ENCODE results near the gene GPR183.

The GPR183 gene

DNA sequence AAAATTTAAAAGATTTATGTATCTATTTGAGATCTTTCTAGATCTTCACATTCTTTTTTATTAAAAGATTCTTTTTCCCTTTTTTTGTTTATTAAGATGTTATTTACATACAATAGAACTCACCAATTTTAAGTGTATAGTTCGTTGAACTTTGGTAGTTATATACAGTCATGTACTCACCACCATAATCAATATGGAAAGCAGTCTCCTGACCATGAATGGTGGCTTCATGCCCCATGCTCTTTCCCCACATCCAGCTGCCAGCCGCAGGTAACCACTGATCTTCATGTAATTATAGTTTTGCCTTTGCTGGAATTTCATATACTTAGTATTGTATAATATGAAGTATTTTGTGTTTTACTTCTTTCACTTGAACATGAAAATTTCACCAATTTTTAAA is 20.6 kb upstream of the GPR183 start:
- TF ChIP-seq ARNT (IDR thresholded peaks at IDR 0.05), result no peak
- TF ChIP-seq SUZ12 (IDR thresholded peaks at IDR 0.05), result no peak
- POLR2A ChIA-PET, result no interaction called here
- no peak for DNase-seq (ENCODE audit: extremely low spot score)
- CTCF ChIA-PET, result no interaction called here

DNA sequence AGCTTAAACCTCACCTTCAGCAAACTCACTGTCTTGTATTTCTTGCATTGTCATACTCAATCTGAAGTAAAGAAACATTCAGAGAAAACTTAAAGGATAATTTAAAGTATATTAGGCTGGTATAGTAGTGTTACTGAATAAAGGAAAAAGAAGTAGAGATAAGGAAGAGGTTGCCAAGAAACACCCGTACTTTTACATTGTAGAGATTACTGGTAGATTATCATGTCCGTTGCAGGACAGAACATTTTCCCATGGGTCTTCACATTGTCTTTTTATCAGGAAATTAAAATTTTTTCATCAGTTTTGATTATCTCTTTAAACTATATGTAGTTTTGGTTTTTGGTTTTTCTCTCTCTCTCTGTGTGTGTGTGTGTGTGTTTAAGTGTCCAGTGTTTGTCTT is 19.9 kb upstream of the GPR183 start:
- TF ChIP-seq CTBP1 (IDR thresholded peaks at IDR 0.05; ENCODE audit: borderline replicate concordance) (no peak), TARDBP (IDR thresholded peaks at IDR 0.05) (no peak), LEF1 (IDR thresholded peaks at IDR 0.05; ENCODE audit: borderline replicate concordance) (no peak), HDGF (IDR thresholded peaks at IDR 0.05; ENCODE audit: borderline replicate concordance) (no peak), FOXK2 (IDR thresholded peaks at IDR 0.05) (no peak), ARNT (IDR thresholded peaks at IDR 0.05) (no peak), L3MBTL2 (conservative IDR thresholded peaks at IDR 0.05) (no peak), ELF4 (IDR thresholded peaks at IDR 0.05) (no peak), NFRKB (IDR thresholded peaks at IDR 0.05) (no peak), SUZ12 (IDR thresholded peaks at IDR 0.05) (no peak), ZNF384 (IDR thresholded peaks at IDR 0.05) (no peak), FOXM1 (IDR thresholded peaks at IDR 0.05; ENCODE audit: borderline replicate concordance) (no peak), BHLHE40 (IDR thresholded peaks at IDR 0.05; ENCODE audit: borderline replicate concordance) (no peak), SP1 (IDR thresholded peaks at IDR 0.05) (no peak)
- TF ChIP-seq, protein P1, sequence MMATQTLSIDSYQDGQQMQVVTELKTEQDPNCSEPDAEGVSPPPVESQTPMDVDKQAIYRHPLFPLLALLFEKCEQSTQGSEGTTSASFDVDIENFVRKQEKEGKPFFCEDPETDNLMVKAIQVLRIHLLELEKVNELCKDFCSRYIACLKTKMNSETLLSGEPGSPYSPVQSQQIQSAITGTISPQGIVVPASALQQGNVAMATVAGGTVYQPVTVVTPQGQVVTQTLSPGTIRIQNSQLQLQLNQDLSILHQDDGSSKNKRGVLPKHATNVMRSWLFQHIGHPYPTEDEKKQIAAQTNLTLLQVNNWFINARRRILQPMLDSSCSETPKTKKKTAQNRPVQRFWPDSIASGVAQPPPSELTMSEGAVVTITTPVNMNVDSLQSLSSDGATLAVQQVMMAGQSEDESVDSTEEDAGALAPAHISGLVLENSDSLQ (IDR thresholded peaks at IDR 0.05), result no peak
- CTCF ChIA-PET, result no interaction called here
- no peak for DNase-seq (ENCODE audit: extremely low spot score)
- POLR2A ChIA-PET, result no interaction called here

DNA sequence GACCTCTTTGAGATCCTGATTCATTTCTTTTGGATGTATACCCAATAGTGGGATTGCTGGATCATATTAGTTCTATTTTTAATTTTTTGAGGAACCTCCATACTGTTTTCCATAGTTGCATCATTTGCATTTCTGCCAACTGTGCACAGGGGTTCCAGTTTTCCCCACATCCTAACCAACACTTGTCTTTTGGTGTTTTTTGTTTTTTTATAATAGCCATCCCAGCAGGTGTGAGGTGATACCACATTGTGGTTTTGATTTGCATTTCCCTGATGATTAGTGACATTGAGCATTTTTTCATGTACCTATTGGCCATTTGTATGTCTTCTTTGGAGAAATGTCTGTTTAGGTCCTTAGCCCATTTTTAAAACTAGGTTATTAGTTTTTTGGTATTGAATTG is 18.8 kb upstream of the GPR183 start:
- CTCF ChIA-PET, result no interaction called here
- no peak for TF ChIP-seq CTBP1 (IDR thresholded peaks at IDR 0.05; ENCODE audit: borderline replicate concordance)
- no peak for TF ChIP-seq ELF4 (IDR thresholded peaks at IDR 0.05)
- TF ChIP-seq NFRKB (IDR thresholded peaks at IDR 0.05), result no peak
- no peak for TF ChIP-seq HDGF (IDR thresholded peaks at IDR 0.05; ENCODE audit: borderline replicate concordance)
- TF ChIP-seq FOXM1 (IDR thresholded peaks at IDR 0.05; ENCODE audit: borderline replicate concordance), result no peak
- no peak for TF ChIP-seq ARNT (IDR thresholded peaks at IDR 0.05)
- no peak for TF ChIP-seq L3MBTL2 (conservative IDR thresholded peaks at IDR 0.05)
- no peak for TF ChIP-seq ZNF384 (IDR thresholded peaks at IDR 0.05)
- TF ChIP-seq SP1 (IDR thresholded peaks at IDR 0.05), result no peak
- TF ChIP-seq BHLHE40 (IDR thresholded peaks at IDR 0.05; ENCODE audit: borderline replicate concordance), result no peak
- TF ChIP-seq, protein P1 (IDR thresholded peaks at IDR 0.05), result no peak
- TF ChIP-seq SUZ12 (IDR thresholded peaks at IDR 0.05), result no peak
- no peak for TF ChIP-seq FOXA1 (IDR thresholded peaks at IDR 0.05)
- TF ChIP-seq TARDBP (IDR thresholded peaks at IDR 0.05), result no peak
- no peak for TF ChIP-seq FOXK2 (IDR thresholded peaks at IDR 0.05)
- POLR2A ChIA-PET, result no interaction called here
- no peak for DNase-seq (ENCODE audit: extremely low spot score)

DNA sequence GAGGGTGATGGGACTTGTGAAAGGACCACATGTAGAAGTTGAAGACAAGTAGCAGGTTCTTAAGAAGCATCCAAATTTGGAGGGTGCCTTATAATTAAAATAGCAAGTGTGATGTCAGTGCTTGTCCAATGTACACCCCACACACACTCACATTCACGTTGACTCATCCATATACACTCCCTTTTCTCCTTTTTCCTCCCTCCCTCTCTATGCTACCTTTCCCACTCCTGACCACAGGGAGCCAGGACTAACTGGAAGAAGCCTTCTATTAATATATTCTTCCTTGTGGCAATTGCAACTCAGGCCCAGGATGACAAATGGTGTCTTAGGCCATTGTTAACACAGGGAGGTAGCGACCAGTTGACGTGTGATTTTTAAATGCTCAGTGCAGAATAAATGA is 16.3 kb upstream of the GPR183 start:
- ChIA-PET CTCF (no interaction called here), POLR2A (no interaction called here)
- no peak for DNase-seq (ENCODE audit: extremely low spot score)
- TF ChIP-seq TARDBP (IDR thresholded peaks at IDR 0.05) (no peak), SUZ12 (IDR thresholded peaks at IDR 0.05) (no peak), SP1 (IDR thresholded peaks at IDR 0.05) (no peak), CTBP1 (IDR thresholded peaks at IDR 0.05; ENCODE audit: borderline replicate concordance) (no peak), BHLHE40 (IDR thresholded peaks at IDR 0.05; ENCODE audit: borderline replicate concordance) (no peak), L3MBTL2 (conservative IDR thresholded peaks at IDR 0.05) (no peak)
- TF ChIP-seq, protein P1 (IDR thresholded peaks at IDR 0.05), result no peak

DNA sequence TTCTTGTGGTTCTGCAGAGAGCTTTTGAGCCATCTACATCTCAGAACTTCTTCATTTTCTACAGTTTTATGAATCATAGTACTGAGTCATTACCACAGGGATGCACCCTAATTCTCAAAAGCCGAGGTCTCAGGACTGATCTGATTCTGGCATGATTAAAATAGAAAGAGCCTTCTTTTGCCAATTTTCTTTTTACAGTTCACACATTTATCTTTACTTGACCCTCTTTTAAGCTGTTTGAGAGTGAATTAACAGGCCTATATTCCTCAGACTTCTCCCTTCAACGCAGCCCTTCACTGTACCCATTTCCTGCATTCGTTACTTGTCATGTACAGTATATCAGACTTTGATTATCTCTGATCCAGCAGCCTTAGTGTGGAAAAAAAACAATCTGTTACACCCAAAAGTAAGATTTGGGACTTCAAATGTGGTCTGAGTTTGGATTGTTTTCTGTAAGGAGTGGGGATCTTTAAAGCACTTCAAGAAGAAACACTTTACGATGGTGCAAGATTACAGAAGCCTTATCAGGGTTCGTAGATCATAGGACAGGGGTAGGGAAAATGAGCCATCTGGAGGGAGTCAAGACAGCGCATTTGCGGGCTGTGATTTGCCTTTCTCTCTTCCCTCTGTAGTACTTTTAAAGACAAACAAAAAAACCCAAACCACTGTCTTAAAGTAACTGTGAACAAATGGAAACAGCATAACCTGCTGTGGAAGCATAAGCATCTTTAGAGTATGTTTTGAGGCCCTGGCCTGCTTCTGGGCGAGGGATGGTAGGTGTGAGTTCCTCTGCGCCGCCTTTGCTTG is 15.3 kb upstream of the GPR183 start:
- TF ChIP-seq SP1 (IDR thresholded peaks at IDR 0.05) (no peak), SUZ12 (IDR thresholded peaks at IDR 0.05) (no peak), L3MBTL2 (conservative IDR thresholded peaks at IDR 0.05) (no peak), TARDBP (IDR thresholded peaks at IDR 0.05) (no peak), NFRKB (IDR thresholded peaks at IDR 0.05) (no peak), LEF1 (IDR thresholded peaks at IDR 0.05; ENCODE audit: borderline replicate concordance) (no peak), BHLHE40 (IDR thresholded peaks at IDR 0.05; ENCODE audit: borderline replicate concordance) (no peak), FOXA1 (IDR thresholded peaks at IDR 0.05) (no peak)
- no peak for DNase-seq (ENCODE audit: extremely low spot score)
- ChIA-PET CTCF (no interaction called here), POLR2A (no interaction called here)

DNA sequence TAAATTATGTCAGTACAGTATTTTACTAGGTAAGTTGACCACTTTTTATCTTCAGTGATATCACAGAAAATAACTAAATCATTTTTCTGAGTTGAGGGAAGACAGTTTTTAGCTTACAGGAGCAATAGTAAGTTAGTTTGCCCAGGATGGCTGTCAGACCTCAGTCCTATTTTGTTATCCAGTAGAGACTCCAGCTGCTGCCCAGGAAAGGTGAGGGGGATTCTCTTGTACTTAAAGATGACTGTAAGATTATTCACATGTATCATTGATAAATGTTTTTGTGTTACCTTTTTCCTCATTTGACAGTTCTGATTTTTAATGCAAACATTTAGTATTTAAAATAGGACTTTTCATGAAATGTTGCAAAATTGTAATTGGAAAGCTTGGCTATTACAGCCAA is 14.5 kb upstream of the GPR183 start:
- no peak for TF ChIP-seq FOXK2 (IDR thresholded peaks at IDR 0.05)
- no peak for TF ChIP-seq LEF1 (IDR thresholded peaks at IDR 0.05; ENCODE audit: borderline replicate concordance)
- TF ChIP-seq ARNT (IDR thresholded peaks at IDR 0.05), result no peak
- no peak for TF ChIP-seq FOXA1 (IDR thresholded peaks at IDR 0.05)
- no peak for TF ChIP-seq SP1 (IDR thresholded peaks at IDR 0.05)
- TF ChIP-seq ELF4 (IDR thresholded peaks at IDR 0.05), result no peak
- no peak for TF ChIP-seq SUZ12 (IDR thresholded peaks at IDR 0.05)
- TF ChIP-seq L3MBTL2 (conservative IDR thresholded peaks at IDR 0.05), result no peak
- TF ChIP-seq CTBP1 (IDR thresholded peaks at IDR 0.05; ENCODE audit: borderline replicate concordance), result no peak
- no peak for TF ChIP-seq FOXM1 (IDR thresholded peaks at IDR 0.05; ENCODE audit: borderline replicate concordance)
- no peak for TF ChIP-seq ZNF384 (IDR thresholded peaks at IDR 0.05)
- no peak for TF ChIP-seq NFRKB (IDR thresholded peaks at IDR 0.05)
- no peak for TF ChIP-seq BHLHE40 (IDR thresholded peaks at IDR 0.05; ENCODE audit: borderline replicate concordance)
- TF ChIP-seq, protein P1 (IDR thresholded peaks at IDR 0.05), result no peak
- TF ChIP-seq HDGF (IDR thresholded peaks at IDR 0.05; ENCODE audit: borderline replicate concordance), result no peak
- CTCF ChIA-PET, result no interaction called here
- DNase-seq (ENCODE audit: extremely low spot score), result no peak
- POLR2A ChIA-PET, result no interaction called here

Data from HEK293T (cell line).